ENCODE results near the gene MYT1. TPM values are rescaled to one million over a fixed set of nuclear protein-coding genes. Genes with fewer than 3 reads are reported as not detected.
A peak's percentile ranks its signal among the peaks of the same experiment; 100 is the strongest.

The MYT1 gene
- total and polyA plus RNA-seq, 2 of the 13 experiments (the other 11 are each of a cell fraction or from before 2014, with no cell fraction given), result 0.58 to 2.5 TPM

DNA sequence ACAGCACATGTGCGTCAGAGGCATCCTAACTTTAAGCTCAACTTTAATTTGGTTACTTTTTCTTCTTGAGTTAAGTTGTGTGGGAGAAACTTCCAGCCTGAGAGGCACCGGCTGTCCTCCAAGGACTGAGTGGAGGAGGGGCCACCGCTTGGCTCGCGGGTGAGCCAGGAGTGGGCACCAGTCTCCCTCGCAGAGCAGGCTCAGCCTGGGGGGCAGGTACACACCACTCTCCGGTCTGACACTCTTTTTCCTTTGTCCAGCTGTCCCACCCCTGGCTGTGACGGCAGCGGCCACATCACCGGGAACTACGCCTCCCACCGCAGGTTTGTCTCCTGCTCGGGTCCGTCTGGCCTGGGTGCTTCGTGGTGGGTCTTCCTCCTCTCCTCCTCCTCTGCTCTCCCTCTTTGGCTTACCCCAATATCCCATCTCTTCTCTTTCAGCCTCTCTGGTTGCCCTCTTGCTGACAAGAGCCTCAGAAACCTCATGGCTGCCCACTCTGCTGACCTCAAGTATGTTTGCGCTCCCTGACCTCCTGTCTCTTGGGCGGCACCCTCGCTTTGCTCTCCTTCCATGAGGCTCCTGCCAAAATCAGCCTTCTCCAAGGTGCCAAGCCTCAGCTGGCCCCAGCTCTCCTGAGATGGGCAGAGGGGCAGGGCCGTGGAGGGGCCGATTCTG is 58.7 kb downstream of the MYT1 start (continued):
- TF ChIP-seq, protein P1, sequence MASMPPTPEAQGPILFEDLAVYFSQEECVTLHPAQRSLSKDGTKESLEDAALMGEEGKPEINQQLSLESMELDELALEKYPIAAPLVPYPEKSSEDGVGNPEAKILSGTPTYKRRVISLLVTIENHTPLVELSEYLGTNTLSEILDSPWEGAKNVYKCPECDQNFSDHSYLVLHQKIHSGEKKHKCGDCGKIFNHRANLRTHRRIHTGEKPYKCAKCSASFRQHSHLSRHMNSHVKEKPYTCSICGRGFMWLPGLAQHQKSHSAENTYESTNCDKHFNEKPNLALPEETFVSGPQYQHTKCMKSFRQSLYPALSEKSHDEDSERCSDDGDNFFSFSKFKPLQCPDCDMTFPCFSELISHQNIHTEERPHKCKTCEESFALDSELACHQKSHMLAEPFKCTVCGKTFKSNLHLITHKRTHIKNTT (CRISPR knock-in tag; IDR thresholded peaks at IDR 0.05), result no peak
- TF ChIP-seq SATB2 (CRISPR knock-in tag; IDR thresholded peaks at IDR 0.05), result no peak
- TF ChIP-seq ZNF660 (CRISPR knock-in tag; IDR thresholded peaks at IDR 0.05; ENCODE audit: borderline replicate concordance, low read depth), result no peak
- TF ChIP-seq, protein P2, sequence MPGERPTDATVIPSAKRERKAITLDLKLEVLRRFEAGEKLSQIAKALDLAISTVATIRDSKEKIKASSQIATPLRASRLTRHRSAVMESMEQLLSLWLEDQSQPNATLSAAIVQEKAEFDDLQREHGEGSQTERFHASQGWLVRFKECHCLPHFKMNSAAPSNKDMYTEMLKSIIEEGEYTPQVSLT (CRISPR knock-in tag; IDR thresholded peaks at IDR 0.05; ENCODE audit: borderline replicate concordance, low read depth), result no peak
- TF ChIP-seq ESRRA (CRISPR knock-in tag; IDR thresholded peaks at IDR 0.05; ENCODE audit: low read depth), result no peak
- TF ChIP-seq ZNF441 (CRISPR knock-in tag; IDR thresholded peaks at IDR 0.05; ENCODE audit: borderline replicate concordance), result no peak
- TF ChIP-seq, protein P3, sequence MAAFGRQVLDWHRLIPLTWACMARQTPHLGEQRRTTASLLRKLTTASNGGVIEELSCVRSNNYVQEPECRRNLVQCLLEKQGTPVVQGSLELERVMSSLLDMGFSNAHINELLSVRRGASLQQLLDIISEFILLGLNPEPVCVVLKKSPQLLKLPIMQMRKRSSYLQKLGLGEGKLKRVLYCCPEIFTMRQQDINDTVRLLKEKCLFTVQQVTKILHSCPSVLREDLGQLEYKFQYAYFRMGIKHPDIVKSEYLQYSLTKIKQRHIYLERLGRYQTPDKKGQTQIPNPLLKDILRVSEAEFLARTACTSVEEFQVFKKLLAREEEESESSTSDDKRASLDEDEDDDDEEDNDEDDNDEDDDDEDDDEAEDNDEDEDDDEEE (CRISPR knock-in tag; IDR thresholded peaks at IDR 0.05), result 0 out of 2 replicates have a peak, but pooled peaks have one; percentile 9
- TF ChIP-seq, protein P4, sequence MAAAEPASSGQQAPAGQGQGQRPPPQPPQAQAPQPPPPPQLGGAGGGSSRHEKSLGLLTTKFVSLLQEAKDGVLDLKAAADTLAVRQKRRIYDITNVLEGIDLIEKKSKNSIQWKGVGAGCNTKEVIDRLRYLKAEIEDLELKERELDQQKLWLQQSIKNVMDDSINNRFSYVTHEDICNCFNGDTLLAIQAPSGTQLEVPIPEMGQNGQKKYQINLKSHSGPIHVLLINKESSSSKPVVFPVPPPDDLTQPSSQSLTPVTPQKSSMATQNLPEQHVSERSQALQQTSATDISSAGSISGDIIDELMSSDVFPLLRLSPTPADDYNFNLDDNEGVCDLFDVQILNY (CRISPR knock-in tag; conservative IDR thresholded peaks at IDR 0.05), result no peak
- no peak for TF ChIP-seq CCDC6 (CRISPR knock-in tag; IDR thresholded peaks at IDR 0.05)
- TF ChIP-seq RARA (CRISPR knock-in tag; IDR thresholded peaks at IDR 0.05), result no peak
- TF ChIP-seq ZNF33A (CRISPR knock-in tag; IDR thresholded peaks at IDR 0.05; ENCODE audit: borderline replicate concordance), result no peak
- TF ChIP-seq TBX2 (CRISPR knock-in tag; IDR thresholded peaks at IDR 0.05; ENCODE audit: borderline replicate concordance), result no peak
- TF ChIP-seq, protein P5, sequence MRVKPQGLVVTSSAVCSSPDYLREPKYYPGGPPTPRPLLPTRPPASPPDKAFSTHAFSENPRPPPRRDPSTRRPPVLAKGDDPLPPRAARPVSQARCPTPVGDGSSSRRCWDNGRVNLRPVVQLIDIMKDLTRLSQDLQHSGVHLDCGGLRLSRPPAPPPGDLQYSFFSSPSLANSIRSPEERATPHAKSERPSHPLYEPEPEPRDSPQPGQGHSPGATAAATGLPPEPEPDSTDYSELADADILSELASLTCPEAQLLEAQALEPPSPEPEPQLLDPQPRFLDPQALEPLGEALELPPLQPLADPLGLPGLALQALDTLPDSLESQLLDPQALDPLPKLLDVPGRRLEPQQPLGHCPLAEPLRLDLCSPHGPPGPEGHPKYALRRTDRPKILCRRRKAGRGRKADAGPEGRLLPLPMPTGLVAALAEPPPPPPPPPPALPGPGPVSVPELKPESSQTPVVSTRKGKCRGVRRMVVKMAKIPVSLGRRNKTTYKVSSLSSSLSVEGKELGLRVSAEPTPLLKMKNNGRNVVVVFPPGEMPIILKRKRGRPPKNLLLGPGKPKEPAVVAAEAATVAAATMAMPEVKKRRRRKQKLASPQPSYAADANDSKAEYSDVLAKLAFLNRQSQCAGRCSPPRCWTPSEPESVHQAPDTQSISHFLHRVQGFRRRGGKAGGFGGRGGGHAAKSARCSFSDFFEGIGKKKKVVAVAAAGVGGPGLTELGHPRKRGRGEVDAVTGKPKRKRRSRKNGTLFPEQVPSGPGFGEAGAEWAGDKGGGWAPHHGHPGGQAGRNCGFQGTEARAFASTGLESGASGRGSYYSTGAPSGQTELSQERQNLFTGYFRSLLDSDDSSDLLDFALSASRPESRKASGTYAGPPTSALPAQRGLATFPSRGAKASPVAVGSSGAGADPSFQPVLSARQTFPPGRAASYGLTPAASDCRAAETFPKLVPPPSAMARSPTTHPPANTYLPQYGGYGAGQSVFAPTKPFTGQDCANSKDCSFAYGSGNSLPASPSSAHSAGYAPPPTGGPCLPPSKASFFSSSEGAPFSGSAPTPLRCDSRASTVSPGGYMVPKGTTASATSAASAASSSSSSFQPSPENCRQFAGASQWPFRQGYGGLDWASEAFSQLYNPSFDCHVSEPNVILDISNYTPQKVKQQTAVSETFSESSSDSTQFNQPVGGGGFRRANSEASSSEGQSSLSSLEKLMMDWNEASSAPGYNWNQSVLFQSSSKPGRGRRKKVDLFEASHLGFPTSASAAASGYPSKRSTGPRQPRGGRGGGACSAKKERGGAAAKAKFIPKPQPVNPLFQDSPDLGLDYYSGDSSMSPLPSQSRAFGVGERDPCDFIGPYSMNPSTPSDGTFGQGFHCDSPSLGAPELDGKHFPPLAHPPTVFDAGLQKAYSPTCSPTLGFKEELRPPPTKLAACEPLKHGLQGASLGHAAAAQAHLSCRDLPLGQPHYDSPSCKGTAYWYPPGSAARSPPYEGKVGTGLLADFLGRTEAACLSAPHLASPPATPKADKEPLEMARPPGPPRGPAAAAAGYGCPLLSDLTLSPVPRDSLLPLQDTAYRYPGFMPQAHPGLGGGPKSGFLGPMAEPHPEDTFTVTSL (CRISPR knock-in tag; IDR thresholded peaks at IDR 0.05; ENCODE audit: borderline replicate concordance), result 0 out of 2 replicates have a peak, but pooled peaks have one; percentile 31
- 0 out of 2 replicates have a peak, but pooled peaks have one; percentile 6 for TF ChIP-seq MTF2 (CRISPR knock-in tag; IDR thresholded peaks at IDR 0.05; ENCODE audit: borderline replicate concordance)
- TF ChIP-seq TBP (CRISPR knock-in tag; IDR thresholded peaks at IDR 0.05), result no peak
- no peak for TF ChIP-seq RFX3 (CRISPR knock-in tag; IDR thresholded peaks at IDR 0.05)
- TF ChIP-seq HNF4A (CRISPR knock-in tag; IDR thresholded peaks at IDR 0.05), result no peak
- TF ChIP-seq ZNF326 (CRISPR knock-in tag; IDR thresholded peaks at IDR 0.05; ENCODE audit: borderline replicate concordance), result no peak

Measured in HepG2 (cell line).